ENCODE data around the gene CCDC148.

Gene CCDC148

GRCh38 chr2:158291544-158292180, 164.9 kb downstream of the CCDC148 start:
- Histone ChIP-seq H3K27ac (ENCODE audit: poor library complexity, severe bottlenecking) (no peak overlapping the region), H3K4me1 (ENCODE audit: insufficient read depth, poor library complexity, severe bottlenecking) (no peaks in the 10 kb centered on the region), H3K4me3 (ENCODE audit: severe bottlenecking) (no peak overlapping the region), H3K27me3 (ENCODE audit: insufficient read depth, poor library complexity, severe bottlenecking) (no peaks in the 10 kb centered on the region), H3K9me3 (ENCODE audit: severe bottlenecking) (no peaks in the 10 kb centered on the region), H3K36me3 (ENCODE audit: low read depth) (no peaks in the 10 kb centered on the region)
- DNase-seq (ENCODE audit: low spot score) (no peak), ATAC-seq (ENCODE audit: low read depth) (no peak)
- no peak for TF ChIP-seq CTCF (IDR thresholded peaks at IDR 0.05; ENCODE audit: poor library complexity, severe bottlenecking)

- Histone ChIP-seq H3K9me3 (ENCODE audit: severe bottlenecking) (no peaks in the 10 kb centered on the region), H3K4me1 (ENCODE audit: insufficient read depth, poor library complexity, severe bottlenecking) (no peaks in the 10 kb centered on the region), H3K27ac (ENCODE audit: poor library complexity, severe bottlenecking) (no peak overlapping the region), H3K36me3 (ENCODE audit: low read depth) (no peaks in the 10 kb centered on the region), H3K4me3 (ENCODE audit: severe bottlenecking) (no peak overlapping the region), H3K27me3 (ENCODE audit: insufficient read depth, poor library complexity, severe bottlenecking) (no peaks in the 10 kb centered on the region)
- no peak for TF ChIP-seq CTCF (IDR thresholded peaks at IDR 0.05; ENCODE audit: poor library complexity, severe bottlenecking)
- DNase-seq (ENCODE audit: low spot score) (no peak), ATAC-seq (ENCODE audit: low read depth) (no peak)
Observed at GRCh38 chr2:158290225-158290624, 166.3 kb downstream of the CCDC148 start.

GRCh38 chr2:158276619-158277471, 179.7 kb downstream of the CCDC148 start:
- no peak for TF ChIP-seq CTCF (IDR thresholded peaks at IDR 0.05; ENCODE audit: poor library complexity, severe bottlenecking)
- ATAC-seq (ENCODE audit: low read depth) (no peak), DNase-seq (ENCODE audit: low spot score) (no peak)
- H3K36me3 ChIP-seq (ENCODE audit: low read depth), result no peaks in the 10 kb centered on the region
- no peak overlapping the region for H3K4me3 ChIP-seq (ENCODE audit: severe bottlenecking)
- no peaks in the 10 kb centered on the region for H3K4me1 ChIP-seq (ENCODE audit: insufficient read depth, poor library complexity, severe bottlenecking)
- H3K27ac ChIP-seq (ENCODE audit: poor library complexity, severe bottlenecking), result no peak overlapping the region
- H3K9me3 ChIP-seq (ENCODE audit: severe bottlenecking), result no peaks in the 10 kb centered on the region
- no peaks in the 10 kb centered on the region for H3K27me3 ChIP-seq (ENCODE audit: insufficient read depth, poor library complexity, severe bottlenecking)

- H3K27me3 ChIP-seq (ENCODE audit: insufficient read depth, poor library complexity, severe bottlenecking), result no peaks in the 10 kb centered on the region
- no peaks in the 10 kb centered on the region for H3K4me1 ChIP-seq (ENCODE audit: insufficient read depth, poor library complexity, severe bottlenecking)
- TF ChIP-seq CTCF (IDR thresholded peaks at IDR 0.05; ENCODE audit: poor library complexity, severe bottlenecking), result no peak
- DNase-seq (ENCODE audit: low spot score) (no peak), ATAC-seq (ENCODE audit: low read depth) (no peak)
- no peaks in the 10 kb centered on the region for H3K36me3 ChIP-seq (ENCODE audit: low read depth)
- H3K4me3 ChIP-seq (ENCODE audit: severe bottlenecking), result no peak overlapping the region
- no peak overlapping the region for H3K27ac ChIP-seq (ENCODE audit: poor library complexity, severe bottlenecking)
- no peaks in the 10 kb centered on the region for H3K9me3 ChIP-seq (ENCODE audit: severe bottlenecking)
Observed at GRCh38 chr2:158273791-158274190, 182.8 kb downstream of the CCDC148 start.

DNA sequence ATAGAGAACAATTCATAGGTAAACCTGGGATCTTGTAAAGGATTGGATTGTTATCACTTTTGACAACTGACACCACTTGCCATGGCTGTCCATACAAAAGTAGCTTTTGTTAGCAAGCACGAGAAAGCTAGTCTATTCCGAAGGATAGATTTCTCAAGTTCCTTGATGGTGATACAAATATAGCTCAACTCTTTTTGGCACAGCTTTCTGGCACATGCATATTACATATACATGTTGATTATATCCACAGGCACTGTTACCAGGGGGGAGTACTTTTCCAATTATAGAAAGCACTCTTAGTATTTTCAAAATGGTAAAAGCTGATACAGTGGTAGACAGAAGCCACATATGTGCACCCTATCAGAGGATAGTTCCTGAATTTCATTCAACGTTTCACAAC, 186.0 kb downstream of the CCDC148 start:
- H3K36me3 ChIP-seq (ENCODE audit: low read depth), result no peaks in the 10 kb centered on the region
- no peaks in the 10 kb centered on the region for H3K27me3 ChIP-seq (ENCODE audit: insufficient read depth, poor library complexity, severe bottlenecking)
- no peak overlapping the region for H3K4me3 ChIP-seq (ENCODE audit: severe bottlenecking)
- no peak for TF ChIP-seq CTCF (IDR thresholded peaks at IDR 0.05; ENCODE audit: poor library complexity, severe bottlenecking)
- no peaks in the 10 kb centered on the region for H3K4me1 ChIP-seq (ENCODE audit: insufficient read depth, poor library complexity, severe bottlenecking)
- H3K27ac ChIP-seq (ENCODE audit: poor library complexity, severe bottlenecking), result no peak overlapping the region
- no peak for DNase-seq (ENCODE audit: low spot score)
- no peak for ATAC-seq (ENCODE audit: low read depth)
- no peaks in the 10 kb centered on the region for H3K9me3 ChIP-seq (ENCODE audit: severe bottlenecking)
